SK-N-SH treated with all-trans-retinoic acid at 6 μM for 48 hours (cell line): ENCODE data around the gene IL4I1.

Experiments
- ATAC-seq: fragments of 200-7000 bp; cut with Tn5 transposase; 3 replicates; pipeline ENCODE4 v1.9.1; 2020; ENCODE audit warnings: mild to moderate bottlenecking, moderate library complexity
- ARNTL ChIP-seq: fragments of 450-650 bp; formaldehyde crosslinking; IDR thresholded peaks from 2 replicates; pipeline ENCODE4 v1.5.0; 2020; ENCODE audit warnings: low read depth, mild to moderate bottlenecking, moderate library complexity, borderline replicate concordance
- BACH2 ChIP-seq: fragments of 250-450 bp; sonication (Bioruptor Pico); IDR thresholded peaks from 2 replicates; pipeline ENCODE4 v1.9.0; 2021; ENCODE audit warnings: mild to moderate bottlenecking, borderline replicate concordance
- CREB5 ChIP-seq: fragments of 250-450 bp; sonication (Bioruptor Pico); IDR thresholded peaks from 2 replicates; pipeline ENCODE4 v1.5.1; 2020; ENCODE audit warnings: low read depth, mild to moderate bottlenecking, moderate library complexity
- ISL1 ChIP-seq: fragments of 250-450 bp; sonication (Bioruptor Pico); IDR thresholded peaks from 2 replicates; pipeline ENCODE4 v2.1.2; 2022; ENCODE audit warnings: mild to moderate bottlenecking, moderate library complexity
- OSR1 ChIP-seq: fragments of 250-450 bp; sonication (Bioruptor Pico); IDR thresholded peaks from 2 replicates; pipeline ENCODE4 v1.8.0; 2022; ENCODE audit warnings: moderate library complexity, mild to moderate bottlenecking, inconsistent platforms
- PPARA ChIP-seq: fragments of 250-450 bp; sonication (Bioruptor Pico); IDR thresholded peaks from 2 replicates; pipeline ENCODE4 v1.5.0; 2020; ENCODE audit warnings: mild to moderate bottlenecking, borderline replicate concordance
- RARB ChIP-seq: fragments of 250-450 bp; sonication (Bioruptor Pico); IDR thresholded peaks from 2 replicates; pipeline ENCODE4 v1.8.0; 2021; ENCODE audit warnings: mild to moderate bottlenecking, moderate library complexity
- TCF4 ChIP-seq: fragments of 250-450 bp; sonication (Bioruptor Pico); IDR thresholded peaks from 2 replicates; pipeline ENCODE4 v1.8.0; 2021; ENCODE audit warnings: mild to moderate bottlenecking, moderate library complexity, borderline replicate concordance
- TOX ChIP-seq: fragments of 250-450 bp; sonication (Bioruptor Pico); IDR thresholded peaks from 2 replicates; pipeline ENCODE4 v1.8.0; 2021; ENCODE audit warnings: mild to moderate bottlenecking, moderate library complexity, borderline replicate concordance
- TSHZ2 ChIP-seq: fragments of 250-450 bp; sonication (Bioruptor Pico); IDR thresholded peaks from 2 replicates; pipeline ENCODE4 v1.5.0; 2020; ENCODE audit warnings: mild to moderate bottlenecking, moderate library complexity
- ZC3H10 ChIP-seq: fragments of 250-450 bp; sonication (Bioruptor Pico); IDR thresholded peaks from 2 replicates; pipeline ENCODE4 v1.5.1; 2021; ENCODE audit warnings: mild to moderate bottlenecking, moderate library complexity
- ZFP3 ChIP-seq: fragments of 250-450 bp; sonication (Bioruptor Pico); IDR thresholded peaks from 2 replicates; pipeline ENCODE4 v1.5.0; 2020; ENCODE audit warnings: mild to moderate bottlenecking, moderate library complexity
- ZFP30 ChIP-seq: fragments of 450-650 bp; formaldehyde crosslinking; IDR thresholded peaks from 2 replicates; pipeline ENCODE4 v1.5.0; 2022; ENCODE audit warnings: mild to moderate bottlenecking, moderate library complexity
- ZNF565 ChIP-seq: fragments of 450-650 bp; formaldehyde crosslinking; conservative IDR thresholded peaks from 2 replicates; pipeline ENCODE4 v1.5.0; 2020; ENCODE audit warnings: low read depth, mild to moderate bottlenecking, moderate library complexity
- ZNF8 ChIP-seq: fragments of 450-650 bp; formaldehyde crosslinking; IDR thresholded peaks from 2 replicates; pipeline ENCODE4 v1.5.0; 2020; ENCODE audit warnings: mild to moderate bottlenecking, moderate library complexity
- TF ChIP-seq, protein P1 (sequence below): fragments of 250-450 bp; sonication (Bioruptor Pico); IDR thresholded peaks from 2 replicates; pipeline ENCODE4 v1.8.0; 2020; ENCODE audit warnings: mild to moderate bottlenecking, moderate library complexity, borderline replicate concordance
- TF ChIP-seq, protein P2 (sequence below): fragments of 250-450 bp; sonication (Bioruptor Pico); IDR thresholded peaks from 2 replicates; pipeline ENCODE4 v1.5.1; 2021; ENCODE audit warnings: mild to moderate bottlenecking, moderate library complexity
- TF ChIP-seq, protein P3 (sequence below): fragments of 250-450 bp; sonication (Bioruptor Pico); IDR thresholded peaks from 2 replicates; pipeline ENCODE4 v1.8.0; 2021; ENCODE audit warnings: low read depth, mild to moderate bottlenecking, moderate library complexity, borderline replicate concordance

Gene IL4I1

DNA sequence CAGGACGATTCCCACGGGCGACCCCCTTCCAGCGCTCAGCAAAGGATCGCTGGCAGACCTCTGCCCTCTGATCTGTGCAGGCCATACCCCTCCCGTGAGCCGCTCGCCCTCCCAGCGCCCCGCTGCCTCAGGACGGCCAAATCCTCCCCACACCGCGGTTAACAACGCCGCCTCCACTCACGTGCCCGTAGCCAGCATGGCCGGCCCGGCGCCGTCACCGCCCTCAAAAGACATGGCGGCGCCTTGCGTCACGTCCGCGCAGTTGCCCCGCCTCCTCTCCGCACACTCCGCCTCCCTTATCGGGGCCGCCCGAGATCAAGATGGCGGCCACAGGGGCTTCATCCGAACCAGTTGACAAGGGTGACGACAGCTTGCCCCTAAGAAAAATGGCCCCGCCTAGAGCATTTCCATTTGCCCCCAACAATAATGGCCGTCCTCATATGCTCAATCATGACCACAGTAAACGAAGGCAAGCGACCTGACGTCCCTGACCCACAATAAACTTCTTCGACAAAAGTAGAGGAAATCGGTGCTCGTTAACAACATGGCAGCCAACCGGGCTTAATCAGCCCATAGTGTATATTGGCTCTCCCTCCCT, 20.2 kb downstream of the IL4I1 start:
- TF ChIP-seq, protein P1, sequence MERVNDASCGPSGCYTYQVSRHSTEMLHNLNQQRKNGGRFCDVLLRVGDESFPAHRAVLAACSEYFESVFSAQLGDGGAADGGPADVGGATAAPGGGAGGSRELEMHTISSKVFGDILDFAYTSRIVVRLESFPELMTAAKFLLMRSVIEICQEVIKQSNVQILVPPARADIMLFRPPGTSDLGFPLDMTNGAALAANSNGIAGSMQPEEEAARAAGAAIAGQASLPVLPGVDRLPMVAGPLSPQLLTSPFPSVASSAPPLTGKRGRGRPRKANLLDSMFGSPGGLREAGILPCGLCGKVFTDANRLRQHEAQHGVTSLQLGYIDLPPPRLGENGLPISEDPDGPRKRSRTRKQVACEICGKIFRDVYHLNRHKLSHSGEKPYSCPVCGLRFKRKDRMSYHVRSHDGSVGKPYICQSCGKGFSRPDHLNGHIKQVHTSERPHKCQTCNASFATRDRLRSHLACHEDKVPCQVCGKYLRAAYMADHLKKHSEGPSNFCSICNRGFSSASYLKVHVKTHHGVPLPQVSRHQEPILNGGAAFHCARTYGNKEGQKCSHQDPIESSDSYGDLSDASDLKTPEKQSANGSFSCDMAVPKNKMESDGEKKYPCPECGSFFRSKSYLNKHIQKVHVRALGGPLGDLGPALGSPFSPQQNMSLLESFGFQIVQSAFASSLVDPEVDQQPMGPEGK (CRISPR knock-in tag): no peak
- TF ChIP-seq TSHZ2 (CRISPR knock-in tag) (peak; percentile 78; the same call in 1 of the 2 replicates), ZFP3 (CRISPR knock-in tag) (0 out of 2 replicates have a peak, but pooled peaks have one; percentile 36)
- ATAC-seq: peak; percentile 75

GRCh38 chr19:49875857-49876421, 20.7 kb downstream of the IL4I1 start:
- peak; percentile 35 for ATAC-seq
- TF ChIP-seq, protein P2, sequence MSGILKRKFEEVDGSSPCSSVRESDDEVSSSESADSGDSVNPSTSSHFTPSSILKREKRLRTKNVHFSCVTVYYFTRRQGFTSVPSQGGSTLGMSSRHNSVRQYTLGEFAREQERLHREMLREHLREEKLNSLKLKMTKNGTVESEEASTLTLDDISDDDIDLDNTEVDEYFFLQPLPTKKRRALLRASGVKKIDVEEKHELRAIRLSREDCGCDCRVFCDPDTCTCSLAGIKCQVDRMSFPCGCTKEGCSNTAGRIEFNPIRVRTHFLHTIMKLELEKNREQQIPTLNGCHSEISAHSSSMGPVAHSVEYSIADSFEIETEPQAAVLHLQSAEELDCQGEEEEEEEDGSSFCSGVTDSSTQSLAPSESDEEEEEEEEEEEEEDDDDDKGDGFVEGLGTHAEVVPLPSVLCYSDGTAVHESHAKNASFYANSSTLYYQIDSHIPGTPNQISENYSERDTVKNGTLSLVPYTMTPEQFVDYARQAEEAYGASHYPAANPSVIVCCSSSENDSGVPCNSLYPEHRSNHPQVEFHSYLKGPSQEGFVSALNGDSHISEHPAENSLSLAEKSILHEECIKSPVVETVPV (CRISPR knock-in tag): no peak
- TF ChIP-seq RARB (CRISPR knock-in tag) (no peak), BACH2 (CRISPR knock-in tag) (no peak), ISL1 (no peak)

DNA sequence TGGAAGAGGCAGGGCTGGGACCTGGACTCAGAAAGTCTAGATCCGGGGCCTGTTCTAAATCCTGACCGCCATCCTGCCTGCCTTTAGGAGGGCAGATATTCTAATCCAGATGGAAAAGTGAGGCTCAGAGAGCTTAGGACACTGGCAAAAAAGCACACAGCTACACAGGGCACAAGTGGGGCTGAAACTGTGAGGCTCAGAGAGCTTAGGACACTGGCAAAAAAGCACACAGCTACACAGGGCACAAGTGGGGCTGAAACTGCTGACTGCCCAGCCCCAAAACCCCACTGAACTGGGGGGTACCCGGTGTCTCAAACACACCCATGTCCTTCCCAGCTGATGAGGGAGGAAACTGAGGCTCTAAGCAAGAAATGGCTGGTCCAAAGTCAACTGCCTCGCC, 21.5 kb downstream of the IL4I1 start:
- TF ChIP-seq PPARA (CRISPR knock-in tag) (no peak), ZFP30 (CRISPR knock-in tag) (no peak), ZC3H10 (no peak), OSR1 (no peak)
- no peak for ATAC-seq

GRCh38 chr19:49874503-49875157, 22.1 kb downstream of the IL4I1 start:
- ATAC-seq: no peak
- TF ChIP-seq PPARA (CRISPR knock-in tag): no peak
- no peak for TF ChIP-seq ZFP3 (CRISPR knock-in tag)
- TF ChIP-seq, protein P3, sequence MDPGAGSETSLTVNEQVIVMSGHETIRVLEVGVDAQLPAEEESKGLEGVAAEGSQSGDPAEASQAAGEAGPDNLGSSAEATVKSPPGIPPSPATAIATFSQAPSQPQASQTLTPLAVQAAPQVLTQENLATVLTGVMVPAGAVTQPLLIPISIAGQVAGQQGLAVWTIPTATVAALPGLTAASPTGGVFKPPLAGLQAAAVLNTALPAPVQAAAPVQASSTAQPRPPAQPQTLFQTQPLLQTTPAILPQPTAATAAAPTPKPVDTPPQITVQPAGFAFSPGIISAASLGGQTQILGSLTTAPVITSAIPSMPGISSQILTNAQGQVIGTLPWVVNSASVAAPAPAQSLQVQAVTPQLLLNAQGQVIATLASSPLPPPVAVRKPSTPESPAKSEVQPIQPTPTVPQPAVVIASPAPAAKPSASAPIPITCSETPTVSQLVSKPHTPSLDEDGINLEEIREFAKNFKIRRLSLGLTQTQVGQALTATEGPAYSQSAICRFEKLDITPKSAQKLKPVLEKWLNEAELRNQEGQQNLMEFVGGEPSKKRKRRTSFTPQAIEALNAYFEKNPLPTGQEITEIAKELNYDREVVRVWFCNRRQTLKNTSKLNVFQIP (CRISPR knock-in tag): no peak
- TF ChIP-seq TOX (CRISPR knock-in tag): no peak
- no peak for TF ChIP-seq ZFP30 (CRISPR knock-in tag)
- no peak for TF ChIP-seq CREB5
- no peak for TF ChIP-seq ISL1
- no peak for TF ChIP-seq TCF4
- TF ChIP-seq TSHZ2 (CRISPR knock-in tag): no peak
- no peak for TF ChIP-seq ZNF565 (CRISPR knock-in tag)
- TF ChIP-seq ZNF8 (CRISPR knock-in tag): no peak
- TF ChIP-seq ZC3H10: no peak
- no peak for TF ChIP-seq OSR1
- no peak for TF ChIP-seq ARNTL (CRISPR knock-in tag)
- TF ChIP-seq BACH2 (CRISPR knock-in tag): no peak
